Measurements from ENCODE around the gene DACH2.
A peak's percentile ranks its signal among the peaks of the same experiment; 100 is the strongest.

The DACH2 gene

GRCh38 chrX:86329174-86329573 is 180.9 kb downstream of the DACH2 start:
- no peak for DNase-seq

GRCh38 chrX:86348669-86349068 is 200.4 kb downstream of the DACH2 start:
- no peak for DNase-seq

- DNase-seq: no peak
These were observed 200.9 kb downstream of the DACH2 start for GRCh38 chrX:86349115-86349514.

- no peak for DNase-seq
These were observed 221.8 kb downstream of the DACH2 start for GRCh38 chrX:86369847-86370630.

GRCh38 chrX:86370927-86371326 is 222.7 kb downstream of the DACH2 start:
- DNase-seq: no peak

- no peak for DNase-seq
These were observed 231.0 kb downstream of the DACH2 start for GRCh38 chrX:86379209-86379608.

- no peak for DNase-seq
These were observed 235.7 kb downstream of the DACH2 start for GRCh38 chrX:86383681-86384540.

- no peak for DNase-seq
These were observed 259.1 kb downstream of the DACH2 start for GRCh38 chrX:86407371-86407770.

- no peak for DNase-seq
These were observed 273.5 kb downstream of the DACH2 start for GRCh38 chrX:86421771-86422170.

GRCh38 chrX:86436116-86436515 is 287.9 kb downstream of the DACH2 start:
- no peak for DNase-seq

GRCh38 chrX:86455495-86455894 is 307.2 kb downstream of the DACH2 start:
- DNase-seq: no peak

GRCh38 chrX:86460760-86461159 is 312.5 kb downstream of the DACH2 start:
- no peak for DNase-seq

- DNase-seq: no peak
These were observed 356.0 kb downstream of the DACH2 start for GRCh38 chrX:86504297-86504696.

GRCh38 chrX:86507331-86507730 is 359.1 kb downstream of the DACH2 start:
- no peak for DNase-seq

- peak in 1 of 14 donors; percentile 0 for DNase-seq
These were observed 431.5 kb downstream of the DACH2 start for GRCh38 chrX:86579777-86580176.

GRCh38 chrX:86604607-86605006 is 456.4 kb downstream of the DACH2 start:
- DNase-seq: no peak

GRCh38 chrX:86696951-86697350 is 548.7 kb downstream of the DACH2 start:
- no peak for DNase-seq

- DNase-seq: no peak
These were observed 563.4 kb downstream of the DACH2 start for GRCh38 chrX:86711531-86712180.

GRCh38 chrX:86714441-86714840 is 566.2 kb downstream of the DACH2 start:
- DNase-seq: no peak

GRCh38 chrX:86724277-86724676 is 576.0 kb downstream of the DACH2 start:
- DNase-seq: no peak

GRCh38 chrX:86747091-86747490 is 598.8 kb downstream of the DACH2 start:
- DNase-seq: no peak

GRCh38 chrX:86805241-86805640 is 657.0 kb downstream of the DACH2 start:
- no peak for DNase-seq

GRCh38 chrX:86806786-86807185 is 658.5 kb downstream of the DACH2 start:
- no peak for DNase-seq
